ENCODE data around the gene TROAP.

GRCh38 chr12:49293056-49293956 lies 29.7 kb upstream of the TROAP start:
- TF ChIP-seq, protein P1, sequence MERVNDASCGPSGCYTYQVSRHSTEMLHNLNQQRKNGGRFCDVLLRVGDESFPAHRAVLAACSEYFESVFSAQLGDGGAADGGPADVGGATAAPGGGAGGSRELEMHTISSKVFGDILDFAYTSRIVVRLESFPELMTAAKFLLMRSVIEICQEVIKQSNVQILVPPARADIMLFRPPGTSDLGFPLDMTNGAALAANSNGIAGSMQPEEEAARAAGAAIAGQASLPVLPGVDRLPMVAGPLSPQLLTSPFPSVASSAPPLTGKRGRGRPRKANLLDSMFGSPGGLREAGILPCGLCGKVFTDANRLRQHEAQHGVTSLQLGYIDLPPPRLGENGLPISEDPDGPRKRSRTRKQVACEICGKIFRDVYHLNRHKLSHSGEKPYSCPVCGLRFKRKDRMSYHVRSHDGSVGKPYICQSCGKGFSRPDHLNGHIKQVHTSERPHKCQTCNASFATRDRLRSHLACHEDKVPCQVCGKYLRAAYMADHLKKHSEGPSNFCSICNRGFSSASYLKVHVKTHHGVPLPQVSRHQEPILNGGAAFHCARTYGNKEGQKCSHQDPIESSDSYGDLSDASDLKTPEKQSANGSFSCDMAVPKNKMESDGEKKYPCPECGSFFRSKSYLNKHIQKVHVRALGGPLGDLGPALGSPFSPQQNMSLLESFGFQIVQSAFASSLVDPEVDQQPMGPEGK (CRISPR knock-in tag; IDR thresholded peaks at IDR 0.05; ENCODE audit: borderline replicate concordance), result no peak
- TF ChIP-seq, protein P2, sequence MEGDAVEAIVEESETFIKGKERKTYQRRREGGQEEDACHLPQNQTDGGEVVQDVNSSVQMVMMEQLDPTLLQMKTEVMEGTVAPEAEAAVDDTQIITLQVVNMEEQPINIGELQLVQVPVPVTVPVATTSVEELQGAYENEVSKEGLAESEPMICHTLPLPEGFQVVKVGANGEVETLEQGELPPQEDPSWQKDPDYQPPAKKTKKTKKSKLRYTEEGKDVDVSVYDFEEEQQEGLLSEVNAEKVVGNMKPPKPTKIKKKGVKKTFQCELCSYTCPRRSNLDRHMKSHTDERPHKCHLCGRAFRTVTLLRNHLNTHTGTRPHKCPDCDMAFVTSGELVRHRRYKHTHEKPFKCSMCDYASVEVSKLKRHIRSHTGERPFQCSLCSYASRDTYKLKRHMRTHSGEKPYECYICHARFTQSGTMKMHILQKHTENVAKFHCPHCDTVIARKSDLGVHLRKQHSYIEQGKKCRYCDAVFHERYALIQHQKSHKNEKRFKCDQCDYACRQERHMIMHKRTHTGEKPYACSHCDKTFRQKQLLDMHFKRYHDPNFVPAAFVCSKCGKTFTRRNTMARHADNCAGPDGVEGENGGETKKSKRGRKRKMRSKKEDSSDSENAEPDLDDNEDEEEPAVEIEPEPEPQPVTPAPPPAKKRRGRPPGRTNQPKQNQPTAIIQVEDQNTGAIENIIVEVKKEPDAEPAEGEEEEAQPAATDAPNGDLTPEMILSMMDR (IDR thresholded peaks at IDR 0.05 in 2 of 3, conservative IDR thresholded peaks at IDR 0.05 in 1 of 3; ENCODE audit: insufficient read depth in 2 of 3, low read depth in 1 of 3, low read length in 3 of 3), result no peak

Data from K562 (cell line).